CD14-positive monocyte (primary cell): Measurements from ENCODE around the gene SLC24A4. TPM values are rescaled to one million over a fixed set of nuclear protein-coding genes. Genes with fewer than 3 reads are reported as not detected.

ENCODE experiments used
- DNase-seq, 3 donors: peaks; one replicate each; pipeline ENCODE4 v3.0.0-alpha.2; 2011 to 2022
- H2AFZ ChIP-seq: 2 replicates; pipeline ENCODE4 v1.6.0; 2012; ENCODE audit warnings: mild to moderate bottlenecking, low read depth, low read length, inconsistent platforms; ENCODE audit not compliant: insufficient read depth, poor library complexity, severe bottlenecking
- H3K27ac ChIP-seq, 2 donors: 1 replicate in 1 of 2; 2 replicates in 1 of 2; pipeline ENCODE4 v1.5.1; 2012 to 2013; ENCODE audit warnings: low read length in 2 of 2, control low read depth in 1 of 2, inconsistent platforms in 1 of 2, low read depth in 1 of 2, mild to moderate bottlenecking in 1 of 2
- H3K27me3 ChIP-seq, 2 donors: one replicate each; pipeline versions ENCODE4 v1.6.0 to v1.6.1; 2011 to 2013; ENCODE audit warnings: low read length in 2 of 2; ENCODE audit not compliant: control insufficient read depth in 2 of 2, insufficient read depth in 2 of 2
- H3K36me3 ChIP-seq, 2 donors: replicated peaks in 1 of 2; 1 replicate in 1 of 2; 2 replicates in 1 of 2; pipeline versions ENCODE4 v1.5.1 to v1.6.1; 2012 to 2013; ENCODE audit warnings: low read length in 2 of 2, control low read depth in 1 of 2, inconsistent platforms in 1 of 2, mild to moderate bottlenecking in 1 of 2; ENCODE audit not compliant: insufficient read depth in 2 of 2, control insufficient read depth in 1 of 2
- H3K4me1 ChIP-seq, 2 donors: 1 replicate in 1 of 2; 2 replicates in 1 of 2; pipeline versions ENCODE4 v1.5.1 to v1.6.1; 2012 to 2013; ENCODE audit warnings: low read length in 2 of 2, control low read depth in 1 of 2, inconsistent platforms in 1 of 2, mild to moderate bottlenecking in 1 of 2, moderate library complexity in 1 of 2; ENCODE audit not compliant: insufficient read depth in 2 of 2, control insufficient read depth in 1 of 2
- H3K4me2 ChIP-seq: replicated peaks from 2 replicates; pipeline ENCODE3; 2012; ENCODE audit warnings: low read length, moderate library complexity, mild to moderate bottlenecking; ENCODE audit not compliant: poor library complexity, severe bottlenecking; ENCODE audit errors: extremely low read depth
- H3K4me3 ChIP-seq, 3 experiments: fragments of 200-600 bp in 1 of 3; sonication (generic) in 1 of 3; replicated peaks in 1 of 3; 1 replicate in 2 of 3; 2 replicates in 1 of 3; pipeline ENCODE4 v1.5.1; 2011 to 2013; ENCODE audit warnings: low read length in 3 of 3, mild to moderate bottlenecking in 3 of 3, control low read depth in 2 of 3, low read depth in 2 of 3, inconsistent platforms in 1 of 3, moderate library complexity in 1 of 3
- H3K79me2 ChIP-seq: 2 replicates; pipeline ENCODE4 v1.6.0; 2012; ENCODE audit warnings: mild to moderate bottlenecking, control low read depth, inconsistent platforms, low read length, moderate library complexity; ENCODE audit not compliant: insufficient read depth
- H3K9ac ChIP-seq: 2 replicates; pipeline ENCODE4 v1.6.0; 2017; ENCODE audit warnings: low read length, mild to moderate bottlenecking; ENCODE audit not compliant: insufficient read depth, poor library complexity, severe bottlenecking
- H3K9me3 ChIP-seq, 2 donors: replicated peaks in 1 of 2; 1 replicate in 1 of 2; 2 replicates in 1 of 2; pipeline versions ENCODE4 v1.5.1 to v1.6.1; 2012 to 2013; ENCODE audit warnings: low read length in 2 of 2, control low read depth in 1 of 2; ENCODE audit not compliant: control insufficient read depth in 1 of 2, insufficient read depth in 1 of 2
- H4K20me1 ChIP-seq: 2 replicates; pipeline ENCODE4 v1.6.0; 2012; ENCODE audit warnings: mild to moderate bottlenecking, low read length, control low read depth, moderate library complexity; ENCODE audit not compliant: insufficient read depth
- H3K27ac Mint-ChIP-seq, 7 donors: one replicate each; pipeline ENCODE4 v1.8.0; 2020; ENCODE audit warnings: mild to moderate bottlenecking in 7 of 7, mixed read lengths in 7 of 7, moderate library complexity in 6 of 7, inconsistent platforms in 2 of 7
- H3K27me3 Mint-ChIP-seq, 3 donors: one replicate each; pipeline ENCODE4 v1.8.0; 2021 to 2022; ENCODE audit warnings: low read depth in 3 of 3, mild to moderate bottlenecking in 3 of 3, mixed read lengths in 3 of 3, moderate library complexity in 3 of 3, inconsistent platforms in 1 of 3
- H3K36me3 Mint-ChIP-seq, 2 donors: one replicate each; pipeline ENCODE4 v1.8.0; 2020; ENCODE audit warnings: mixed read lengths in 2 of 2, inconsistent platforms in 1 of 2, mild to moderate bottlenecking in 1 of 2
- H3K4me1 Mint-ChIP-seq: one replicate; pipeline ENCODE4 v1.8.0; 2020; ENCODE audit warnings: mild to moderate bottlenecking, mixed read lengths
- H3K4me3 Mint-ChIP-seq, 2 donors: one replicate each; pipeline ENCODE4 v1.8.0; 2020; ENCODE audit warnings: mild to moderate bottlenecking in 2 of 2, mixed read lengths in 2 of 2, moderate library complexity in 1 of 2
- H3K9me3 Mint-ChIP-seq, 7 donors: one replicate each; pipeline ENCODE4 v1.8.0; 2020 to 2022; ENCODE audit warnings: mixed read lengths in 7 of 7, mild to moderate bottlenecking in 6 of 7, moderate library complexity in 6 of 7, inconsistent platforms in 2 of 7
- CTCF ChIP-seq: fragments of 200-600 bp; IDR thresholded peaks from one replicate; pipeline ENCODE4 v1.8.0; 2022; ENCODE audit warnings: antibody characterized with exemption, mild to moderate bottlenecking
- WGBS: methylation state at CpG from one replicate; pipeline ENCODE4 v1.1.5; 2013; ENCODE audit warnings: missing lambda C conversion rate; ENCODE audit not compliant: insufficient coverage; 5-methylcytosine and 5-hydroxymethylcytosine counted together
- intact Hi-C, 2 donors: fragments of 100-400 bp; cut with micrococcal nuclease; formaldehyde crosslinking; loops; one replicate each; pipeline versions ENCODE4 v1.15.0 to v1.15.1; 2023
- polyA plus RNA-seq, 3 donors: library from polyadenylated mRNA; depleted of rRNA in 1 of 3; unstranded in 2 of 3; stranded (reverse) in 1 of 3; fragments of 300-500 nt in 2 of 3; fragments of >200 nt in 1 of 3; fragmentation: Illumina TruSeq in 2 of 3; gene quantifications; 1 replicate in 2 of 3; 2 replicates in 1 of 3; pipeline ENCODE4 v1.2.3, GENCODE V29; 2012 to 2021

SLC24A4 gene
- polyA plus RNA-seq, 3 donors = 20.0 to 41.9 (median 26.5) TPM

- peaks cover 98 to 99% of the 10 kb centered on the region in 2 donors for H3K4me1 ChIP-seq
- H3K36me3 ChIP-seq = no peaks in the 10 kb centered on the region
- peaks cover 6% of the 10 kb centered on the region for H3K79me2 ChIP-seq
- no peak for TF ChIP-seq CTCF
- H2AFZ ChIP-seq = no peak overlapping the region
- 86% methylated on average over 4 of the region's 4 CpGs for WGBS
- H3K9ac ChIP-seq = no peak overlapping the region
- peaks cover 0 to 1% (median 0%) of the 10 kb centered on the region in 3 donors for H3K27me3 Mint-ChIP-seq
- DNase-seq = no peak
- H3K4me2 ChIP-seq = no peak overlapping the region
- no peak overlapping the region for H3K4me3 Mint-ChIP-seq
- H3K4me1 Mint-ChIP-seq = peaks cover 94% of the 10 kb centered on the region
- intact Hi-C loops = no loop called here
- H4K20me1 ChIP-seq = no peaks in the 10 kb centered on the region
- peak overlapping the region; percentile 35 to 97 (median 90) for H3K27ac Mint-ChIP-seq
- H3K4me3 ChIP-seq = peak overlapping the region in 1 of 3 experiments; percentile 5
- H3K9me3 Mint-ChIP-seq = peaks cover 9 to 33% (median 17%) of the 10 kb centered on the region in 7 donors
- H3K9me3 ChIP-seq = peaks cover 7 to 8% of the 10 kb centered on the region in 2 donors
- no peaks in the 10 kb centered on the region for H3K27me3 ChIP-seq
- peak overlapping the region; percentile 46 to 85 for H3K27ac ChIP-seq
- peaks cover 34 to 41% of the 10 kb centered on the region in 2 donors for H3K36me3 Mint-ChIP-seq
Observed at GRCh38 chr14:92404018-92404417, 81.1 kb downstream of the SLC24A4 start.

- no peaks in the 10 kb centered on the region for H3K36me3 ChIP-seq
- peak overlapping the region; percentile 46 to 85 for H3K27ac ChIP-seq
- Mint-ChIP-seq H3K27ac (peak overlapping the region; percentile 35 to 97 (median 90)), H3K27me3 (peaks cover 0 to 3% (median 0%) of the 10 kb centered on the region in 3 donors), H3K4me3 (no peak overlapping the region), H3K36me3 (peaks cover 31 to 39% of the 10 kb centered on the region in 2 donors), H3K9me3 (peaks cover 9 to 33% (median 17%) of the 10 kb centered on the region in 7 donors), H3K4me1 (peaks cover 94% of the 10 kb centered on the region)
- H3K4me2 ChIP-seq = no peak overlapping the region
- H3K9me3 ChIP-seq = peaks cover 7 to 8% of the 10 kb centered on the region in 2 donors
- no peaks in the 10 kb centered on the region for H4K20me1 ChIP-seq
- DNase-seq = no peak
- H3K27me3 ChIP-seq = no peaks in the 10 kb centered on the region
- H3K4me3 ChIP-seq = peak overlapping the region in 1 of 3 experiments; percentile 5
- 80% methylated on average over 1 of the region's 1 CpG for WGBS
- intact Hi-C loops = no loop called here
- no peak overlapping the region for H2AFZ ChIP-seq
- H3K9ac ChIP-seq = no peak overlapping the region
- peaks cover 98 to 99% of the 10 kb centered on the region in 2 donors for H3K4me1 ChIP-seq
- no peak for TF ChIP-seq CTCF
- peaks cover 6% of the 10 kb centered on the region for H3K79me2 ChIP-seq
Observed at GRCh38 chr14:92404421-92404820, 81.5 kb downstream of the SLC24A4 start.
